Measurements from ENCODE around the gene SNRPA1. TPM values are rescaled to one million over a fixed set of nuclear protein-coding genes. Genes with fewer than 3 reads are reported as not detected.

The SNRPA1 gene
- total and polyA plus RNA-seq, 2 of the 13 experiments (the other 11 are each of a cell fraction or from before 2014, with no cell fraction given): 41.2 to 108 TPM

GRCh38 chr15:101308604-101309435, 13.8 kb upstream of the SNRPA1 start (continued):
- no peak for TF ChIP-seq AHDC1 (CRISPR knock-in tag; IDR thresholded peaks at IDR 0.05; ENCODE audit: borderline replicate concordance)

- peaks cover 7 to 11% of the 10 kb centered on the region in 2 experiments; a peak in 3 of 5 replicates for H3K36me3 ChIP-seq (replicated peaks in 1 of 2; ENCODE audit: control insufficient read depth in 1 of 2, insufficient read depth in 2 of 2, low read length in 2 of 2)
- H3K79me2 ChIP-seq (ENCODE audit: insufficient read depth, low read length): no peaks in the 10 kb centered on the region
- in situ Hi-C loops (cut with HindIII; ENCODE audit: extremely low pct_ligation_motif_present, low pct_unique_long_range_greater_than_20kb): no loop called here
- H3K9me3 ChIP-seq (ENCODE audit: low read length): no peaks in the 10 kb centered on the region
- no peak overlapping the region for H3K27ac ChIP-seq (ENCODE audit: extremely low read length, insufficient read depth, low read length)
- BruUV-seq (replicated peaks): no TSS peak
- no peak for DNase-seq (ENCODE audit: low spot score)
- 90% methylated on average over 2 of the region's 16 CpGs for WGBS (ENCODE audit: low lambda C conversion rate)
- H3K27me3 ChIP-seq (ENCODE audit: control insufficient read depth in 1 of 2, insufficient read depth in 2 of 2, low read length in 2 of 2): no peaks in the 10 kb centered on the region; a peak in 1 of 5 replicates
- H3K4me2 ChIP-seq (ENCODE audit: low read depth, low read length): no peak overlapping the region
- no peak for FAIRE-seq
- H3K4me3 ChIP-seq (replicated peaks in 1 of 3; ENCODE audit: insufficient read depth in 1 of 3, low read depth in 2 of 3, low read length in 3 of 3): no peak overlapping the region
- H3K9ac ChIP-seq (ENCODE audit: insufficient read depth, low read depth, low read length): no peak overlapping the region
- intact Hi-C loops (cut with micrococcal nuclease; ENCODE audit: unreplicated experiment): no loop called here
- ChIA-PET CTCF (ENCODE audit: low intra/inter-chr PET ratio, low total read pairs) (no interaction called here), POLR2A (no interaction called here)
- ATAC-seq: no peak
- no peaks in the 10 kb centered on the region for H4K20me1 ChIP-seq (ENCODE audit: insufficient read depth, low read length)
- TF ChIP-seq RORA (CRISPR knock-in tag; IDR thresholded peaks at IDR 0.05) (no peak), HDAC1 (CRISPR knock-in tag; IDR thresholded peaks at IDR 0.05) (no peak), ZNF329 (CRISPR knock-in tag; IDR thresholded peaks at IDR 0.05; ENCODE audit: low read depth) (no peak), SRSF9 (IDR thresholded peaks at IDR 0.05; ENCODE audit: borderline replicate concordance, insufficient read depth, low read depth, low read length, poor library complexity, severe bottlenecking) (no peak), ZNF614 (CRISPR knock-in tag; IDR thresholded peaks at IDR 0.05; ENCODE audit: borderline replicate concordance) (no peak), SMC3 (IDR thresholded peaks at IDR 0.05; ENCODE audit: low read length) (no peak), HNRNPK (IDR thresholded peaks at IDR 0.05; ENCODE audit: low read depth, low read length, poor library complexity, severe bottlenecking) (no peak), SNRNP70 (IDR thresholded peaks at IDR 0.05; ENCODE audit: low read depth, low read length) (no peak)
- TF ChIP-seq, protein P1, sequence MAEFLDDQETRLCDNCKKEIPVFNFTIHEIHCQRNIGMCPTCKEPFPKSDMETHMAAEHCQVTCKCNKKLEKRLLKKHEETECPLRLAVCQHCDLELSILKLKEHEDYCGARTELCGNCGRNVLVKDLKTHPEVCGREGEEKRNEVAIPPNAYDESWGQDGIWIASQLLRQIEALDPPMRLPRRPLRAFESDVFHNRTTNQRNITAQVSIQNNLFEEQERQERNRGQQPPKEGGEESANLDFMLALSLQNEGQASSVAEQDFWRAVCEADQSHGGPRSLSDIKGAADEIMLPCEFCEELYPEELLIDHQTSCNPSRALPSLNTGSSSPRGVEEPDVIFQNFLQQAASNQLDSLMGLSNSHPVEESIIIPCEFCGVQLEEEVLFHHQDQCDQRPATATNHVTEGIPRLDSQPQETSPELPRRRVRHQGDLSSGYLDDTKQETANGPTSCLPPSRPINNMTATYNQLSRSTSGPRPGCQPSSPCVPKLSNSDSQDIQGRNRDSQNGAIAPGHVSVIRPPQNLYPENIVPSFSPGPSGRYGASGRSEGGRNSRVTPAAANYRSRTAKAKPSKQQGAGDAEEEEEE (CRISPR knock-in tag; IDR thresholded peaks at IDR 0.05; ENCODE audit: borderline replicate concordance): no peak
- no peak overlapping the region for H2AFZ ChIP-seq (ENCODE audit: low read length)
- H3K4me1 ChIP-seq (ENCODE audit: insufficient read depth, low read length): no peaks in the 10 kb centered on the region
Observed at GRCh38 chr15:101307897-101308603, 13.0 kb upstream of the SNRPA1 start.

All from HepG2 (cell line).